Neural cell (in vitro differentiated cells): ENCODE data around the gene TMEM121B. TPM values are rescaled to one million over a fixed set of nuclear protein-coding genes. Genes with fewer than 3 reads are reported as not detected.

Experiments used
- H2AFZ ChIP-seq: fragments of 200-600, 300-800 bp; sonication (generic), shearing (Covaris generic); 2 replicates; pipeline ENCODE4 v1.6.0; 2014; ENCODE audit warnings: low read depth, mild to moderate bottlenecking, antibody characterized with exemption, low read length, moderate library complexity
- H3F3A ChIP-seq: fragments of 200-600 bp; shearing (Covaris generic); 2 replicates; pipeline ENCODE4 v1.6.1; 2016; ENCODE audit warnings: mild to moderate bottlenecking, moderate library complexity, mixed read lengths, antibody characterized with exemption, low read length; ENCODE audit not compliant: insufficient read depth, poor library complexity, severe bottlenecking
- H3K27ac ChIP-seq: fragments of 200-600, 300-800 bp; sonication (generic), shearing (Covaris generic); 2 replicates; pipeline ENCODE4 v1.5.1; 2014; ENCODE audit warnings: mild to moderate bottlenecking, low read length, moderate library complexity
- H3K27me3 ChIP-seq: fragments of 300-800, 200-600 bp; sonication (generic), shearing (Covaris generic); 2 replicates; pipeline ENCODE4 v1.6.0; 2014; ENCODE audit warnings: mild to moderate bottlenecking, low read depth, low read length, moderate library complexity; ENCODE audit not compliant: insufficient read depth
- H3K36me3 ChIP-seq: fragments of 300-800, 200-600 bp; sonication (generic), shearing (Covaris generic); 2 replicates; pipeline ENCODE4 v1.5.1; 2014; ENCODE audit warnings: mild to moderate bottlenecking, antibody characterized with exemption, low read length, moderate library complexity; ENCODE audit not compliant: insufficient read depth
- H3K4me2 ChIP-seq: fragments of 300-800, 200-600 bp; sonication (generic), shearing (Covaris generic); 2 replicates; pipeline ENCODE4 v1.6.0; 2014; ENCODE audit warnings: mild to moderate bottlenecking, low read length
- H3K4me3 ChIP-seq: fragments of 300-800, 200-600 bp; sonication (generic), shearing (Covaris generic); 2 replicates; pipeline ENCODE4 v1.5.1; 2014; ENCODE audit warnings: mild to moderate bottlenecking, low read length, moderate library complexity
- H3K79me2 ChIP-seq: fragments of 200-600 bp; shearing (Covaris generic); replicated peaks from 2 replicates; pipeline ENCODE4 v1.6.0; 2014; ENCODE audit warnings: mild to moderate bottlenecking, low read length, moderate library complexity; ENCODE audit not compliant: insufficient read depth
- H3K9ac ChIP-seq: fragments of 300-800, 200-600 bp; sonication (generic), shearing (Covaris generic); 2 replicates; pipeline ENCODE4 v1.6.1; 2016; ENCODE audit warnings: mild to moderate bottlenecking, low read length, mixed read lengths
- H3K9me2 ChIP-seq: fragments of 200-600 bp; shearing (Covaris generic); 2 replicates; pipeline ENCODE4 v1.6.1; 2016; ENCODE audit warnings: mild to moderate bottlenecking, low read length, mixed read lengths; ENCODE audit not compliant: insufficient read depth
- H3K9me3 ChIP-seq: fragments of 200-600, 300-800 bp; sonication (generic), shearing (Covaris generic); 2 replicates; pipeline ENCODE4 v1.6.1; 2016; ENCODE audit warnings: mild to moderate bottlenecking, mixed run types, low read length, moderate library complexity, mixed read lengths
- H4K20me1 ChIP-seq: fragments of 200-600 bp; shearing (Covaris generic); 2 replicates; pipeline ENCODE4 v1.6.1; 2016; ENCODE audit warnings: mild to moderate bottlenecking, mixed run types; ENCODE audit not compliant: insufficient read depth
- EP300 ChIP-seq: fragments of 450-650 bp; conservative IDR thresholded peaks from 2 replicates; pipeline ENCODE4 v1.6.1; 2014; ENCODE audit warnings: antibody characterized with exemption, mild to moderate bottlenecking, moderate library complexity; ENCODE audit not compliant: poor library complexity, severe bottlenecking
- EZH2 ChIP-seq: fragments of 200-600, 300-800 bp; shearing (Covaris generic), sonication (generic); IDR thresholded peaks from 2 replicates; pipeline ENCODE4 v1.6.1; 2014; ENCODE audit warnings: antibody characterized with exemption, low read length, borderline replicate concordance, mild to moderate bottlenecking; ENCODE audit not compliant: insufficient read depth, poor library complexity, severe bottlenecking
- MXI1 ChIP-seq: fragments of 450-650 bp; conservative IDR thresholded peaks from 2 replicates; pipeline ENCODE4 v1.6.1; 2014; ENCODE audit warnings: antibody characterized with exemption, mild to moderate bottlenecking; ENCODE audit not compliant: poor library complexity, severe bottlenecking
- POLR2AphosphoS5 ChIP-seq: IDR thresholded peaks from 2 replicates; pipeline ENCODE4 v1.6.1; 2012
- RAD21 ChIP-seq: fragments of 450-650 bp; conservative IDR thresholded peaks from 2 replicates; pipeline ENCODE4 v1.6.1; 2014; ENCODE audit warnings: antibody characterized with exemption, mild to moderate bottlenecking, moderate library complexity
- SMC3 ChIP-seq: fragments of 450-650 bp; conservative IDR thresholded peaks from 2 replicates; pipeline ENCODE4 v1.6.1; 2014; ENCODE audit warnings: antibody characterized with exemption, mild to moderate bottlenecking, moderate library complexity; ENCODE audit not compliant: poor library complexity
- TAF1 ChIP-seq: IDR thresholded peaks from 2 replicates; pipeline ENCODE4 v1.6.1; 2012; ENCODE audit warnings: low read depth
- polyA plus RNA-seq: library from polyadenylated mRNA; depleted of rRNA; stranded (reverse); fragments of >200 nt; gene quantifications from 2 replicates; pipeline ENCODE4 v1.2.3, GENCODE V29; 2014
- TF ChIP-seq, protein P1 (sequence below): IDR thresholded peaks from 2 replicates; pipeline ENCODE4 v1.6.1; 2012; ENCODE audit warnings: borderline replicate concordance
- TF ChIP-seq, protein P2 (sequence below): fragments of 450-650 bp; IDR thresholded peaks from 2 replicates; pipeline ENCODE4 v1.5.1; 2014; ENCODE audit warnings: antibody characterized with exemption, mild to moderate bottlenecking, moderate library complexity; ENCODE audit not compliant: poor library complexity, severe bottlenecking

Gene TMEM121B
- polyA plus RNA-seq, 1 donor from 2014 or later = 15.8 TPM

DNA sequence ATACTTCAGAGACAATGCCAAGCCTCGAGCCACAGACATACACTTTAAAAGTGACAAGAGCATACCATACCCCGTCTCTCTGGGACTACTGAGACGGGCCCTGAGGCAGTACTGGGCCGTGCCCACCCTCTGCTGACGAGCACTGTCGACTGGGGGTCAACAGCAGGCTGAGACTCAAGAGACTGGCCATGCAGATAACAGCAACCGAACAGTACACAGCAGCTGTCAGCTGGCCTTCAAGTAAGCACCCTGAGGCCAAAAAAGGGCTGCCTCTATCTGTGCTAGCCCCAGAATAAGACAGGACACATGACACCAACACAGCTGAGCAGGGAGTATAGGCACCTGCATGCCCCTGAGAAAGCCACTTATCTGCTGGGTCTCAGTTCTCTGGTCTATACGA, 18.9 kb upstream of the TMEM121B start:
- Histone ChIP-seq H3K36me3 (peaks cover 6% of the 10 kb centered on the region), H3K4me2 (no peak overlapping the region), H3K27me3 (no peaks in the 10 kb centered on the region), H3K4me3 (no peak overlapping the region), H4K20me1 (no peaks in the 10 kb centered on the region), H3K9me3 (no peaks in the 10 kb centered on the region), H3F3A (no peaks in the 10 kb centered on the region), H3K9me2 (no peaks in the 10 kb centered on the region), H3K79me2 (no peaks in the 10 kb centered on the region), H3K9ac (no peak overlapping the region), H2AFZ (no peak overlapping the region), H3K27ac (no peak overlapping the region)
- TF ChIP-seq MXI1 = no peak
- TF ChIP-seq, protein P1, sequence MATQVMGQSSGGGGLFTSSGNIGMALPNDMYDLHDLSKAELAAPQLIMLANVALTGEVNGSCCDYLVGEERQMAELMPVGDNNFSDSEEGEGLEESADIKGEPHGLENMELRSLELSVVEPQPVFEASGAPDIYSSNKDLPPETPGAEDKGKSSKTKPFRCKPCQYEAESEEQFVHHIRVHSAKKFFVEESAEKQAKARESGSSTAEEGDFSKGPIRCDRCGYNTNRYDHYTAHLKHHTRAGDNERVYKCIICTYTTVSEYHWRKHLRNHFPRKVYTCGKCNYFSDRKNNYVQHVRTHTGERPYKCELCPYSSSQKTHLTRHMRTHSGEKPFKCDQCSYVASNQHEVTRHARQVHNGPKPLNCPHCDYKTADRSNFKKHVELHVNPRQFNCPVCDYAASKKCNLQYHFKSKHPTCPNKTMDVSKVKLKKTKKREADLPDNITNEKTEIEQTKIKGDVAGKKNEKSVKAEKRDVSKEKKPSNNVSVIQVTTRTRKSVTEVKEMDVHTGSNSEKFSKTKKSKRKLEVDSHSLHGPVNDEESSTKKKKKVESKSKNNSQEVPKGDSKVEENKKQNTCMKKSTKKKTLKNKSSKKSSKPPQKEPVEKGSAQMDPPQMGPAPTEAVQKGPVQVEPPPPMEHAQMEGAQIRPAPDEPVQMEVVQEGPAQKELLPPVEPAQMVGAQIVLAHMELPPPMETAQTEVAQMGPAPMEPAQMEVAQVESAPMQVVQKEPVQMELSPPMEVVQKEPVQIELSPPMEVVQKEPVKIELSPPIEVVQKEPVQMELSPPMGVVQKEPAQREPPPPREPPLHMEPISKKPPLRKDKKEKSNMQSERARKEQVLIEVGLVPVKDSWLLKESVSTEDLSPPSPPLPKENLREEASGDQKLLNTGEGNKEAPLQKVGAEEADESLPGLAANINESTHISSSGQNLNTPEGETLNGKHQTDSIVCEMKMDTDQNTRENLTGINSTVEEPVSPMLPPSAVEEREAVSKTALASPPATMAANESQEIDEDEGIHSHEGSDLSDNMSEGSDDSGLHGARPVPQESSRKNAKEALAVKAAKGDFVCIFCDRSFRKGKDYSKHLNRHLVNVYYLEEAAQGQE = no peak
- TF ChIP-seq, protein P2, sequence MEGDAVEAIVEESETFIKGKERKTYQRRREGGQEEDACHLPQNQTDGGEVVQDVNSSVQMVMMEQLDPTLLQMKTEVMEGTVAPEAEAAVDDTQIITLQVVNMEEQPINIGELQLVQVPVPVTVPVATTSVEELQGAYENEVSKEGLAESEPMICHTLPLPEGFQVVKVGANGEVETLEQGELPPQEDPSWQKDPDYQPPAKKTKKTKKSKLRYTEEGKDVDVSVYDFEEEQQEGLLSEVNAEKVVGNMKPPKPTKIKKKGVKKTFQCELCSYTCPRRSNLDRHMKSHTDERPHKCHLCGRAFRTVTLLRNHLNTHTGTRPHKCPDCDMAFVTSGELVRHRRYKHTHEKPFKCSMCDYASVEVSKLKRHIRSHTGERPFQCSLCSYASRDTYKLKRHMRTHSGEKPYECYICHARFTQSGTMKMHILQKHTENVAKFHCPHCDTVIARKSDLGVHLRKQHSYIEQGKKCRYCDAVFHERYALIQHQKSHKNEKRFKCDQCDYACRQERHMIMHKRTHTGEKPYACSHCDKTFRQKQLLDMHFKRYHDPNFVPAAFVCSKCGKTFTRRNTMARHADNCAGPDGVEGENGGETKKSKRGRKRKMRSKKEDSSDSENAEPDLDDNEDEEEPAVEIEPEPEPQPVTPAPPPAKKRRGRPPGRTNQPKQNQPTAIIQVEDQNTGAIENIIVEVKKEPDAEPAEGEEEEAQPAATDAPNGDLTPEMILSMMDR = no peak
- no peak for TF ChIP-seq POLR2AphosphoS5
- TF ChIP-seq EZH2 = no peak
- TF ChIP-seq EP300 = no peak
- TF ChIP-seq TAF1 = no peak

DNA sequence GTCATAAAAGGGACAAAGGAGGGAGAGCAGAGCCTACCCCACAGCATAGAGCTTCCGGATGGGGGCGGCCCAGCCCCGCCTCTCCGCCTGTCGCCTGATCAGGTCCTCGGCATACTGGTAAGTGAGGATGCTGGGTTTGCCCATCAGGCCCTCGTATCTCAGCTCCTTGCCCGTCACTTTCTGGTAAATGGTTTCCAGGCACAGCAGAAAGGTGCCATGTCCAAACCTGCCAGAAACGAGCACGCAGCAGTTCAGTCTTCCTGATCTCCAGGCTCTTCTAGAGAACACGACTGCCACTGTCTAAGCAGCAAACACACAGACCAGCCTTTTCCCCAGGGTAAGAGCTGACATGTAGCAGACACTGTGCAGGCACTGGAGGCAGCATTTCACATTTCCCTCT, 17.4 kb upstream of the TMEM121B start:
- Histone ChIP-seq H3K27me3 (no peaks in the 10 kb centered on the region), H3K4me2 (no peak overlapping the region), H3K9ac (no peak overlapping the region), H4K20me1 (no peaks in the 10 kb centered on the region), H2AFZ (no peak overlapping the region), H3K9me3 (no peaks in the 10 kb centered on the region), H3K9me2 (no peaks in the 10 kb centered on the region), H3K79me2 (no peaks in the 10 kb centered on the region), H3K36me3 (peaks cover 6% of the 10 kb centered on the region), H3F3A (no peaks in the 10 kb centered on the region), H3K4me3 (no peak overlapping the region), H3K27ac (no peak overlapping the region)
- TF ChIP-seq TAF1 (no peak), MXI1 (no peak), RAD21 (no peak), EZH2 (no peak), SMC3 (no peak), POLR2AphosphoS5 (no peak), EP300 (no peak)
- TF ChIP-seq, protein P1 = no peak
- TF ChIP-seq, protein P2 = no peak
